Activated naive CD8-positive, alpha-beta T cell treated with anti-CD3 and anti-CD28 coated beads for 36 hours (primary cell): ENCODE results near the gene EXOC3L1. TPM values are rescaled to one million over a fixed set of nuclear protein-coding genes. Genes with fewer than 3 reads are reported as not detected.
A peak's percentile ranks its signal among the peaks of the same experiment; 100 is the strongest.

Source experiments
- DNase-seq: peaks from one replicate; pipeline ENCODE4 v3.0.0; 2021
- H3K27ac Mint-ChIP-seq: one replicate; pipeline ENCODE4 v1.8.0; 2022; ENCODE audit warnings: mild to moderate bottlenecking, moderate library complexity, mixed read lengths
- H3K27me3 Mint-ChIP-seq: one replicate; pipeline ENCODE4 v1.8.0; 2022; ENCODE audit warnings: mild to moderate bottlenecking, mixed read lengths
- H3K36me3 Mint-ChIP-seq: one replicate; pipeline ENCODE4 v1.8.0; 2021; ENCODE audit warnings: mild to moderate bottlenecking, mixed read lengths
- H3K4me1 Mint-ChIP-seq: one replicate; pipeline ENCODE4 v1.8.0; 2021; ENCODE audit warnings: mixed read lengths
- H3K4me3 Mint-ChIP-seq: one replicate; pipeline ENCODE4 v1.8.0; 2022; ENCODE audit warnings: mild to moderate bottlenecking, moderate library complexity, mixed read lengths
- H3K9me3 Mint-ChIP-seq: one replicate; pipeline ENCODE4 v1.8.0; 2022; ENCODE audit warnings: mixed read lengths
- total RNA-seq, 2 experiments: library from RNA; stranded (reverse); gene quantifications; one replicate each; pipeline ENCODE4 v1.2.3, GENCODE V29; 2021

EXOC3L1 gene
- total RNA-seq, 2 experiments from 2014 or later, result 0.19 TPM; not detected in 1

DNA sequence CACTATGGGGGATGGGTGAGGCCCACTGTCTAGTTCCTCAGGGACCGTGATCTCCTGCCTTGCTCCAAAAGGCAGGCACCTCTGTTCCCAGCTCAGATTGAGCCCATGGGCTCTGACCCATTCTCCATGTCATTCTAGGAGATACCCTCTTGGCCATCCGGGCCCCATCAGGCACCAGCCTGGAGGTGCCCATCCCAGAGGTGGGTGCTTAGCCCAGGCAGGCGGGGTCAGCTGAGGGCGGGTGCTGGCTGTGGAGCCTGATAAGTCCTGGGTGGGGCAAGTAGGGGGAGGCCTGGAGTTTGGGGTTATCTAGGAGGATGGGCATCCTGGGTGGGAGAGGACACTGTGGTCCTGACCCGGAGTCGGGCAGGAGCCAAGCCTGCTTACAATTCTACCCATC is 4.3 kb upstream of the EXOC3L1 start:
- H3K27ac Mint-ChIP-seq, result no peak overlapping the region
- H3K36me3 Mint-ChIP-seq, result peaks cover 41% of the 10 kb centered on the region
- no peaks in the 10 kb centered on the region for H3K9me3 Mint-ChIP-seq
- no peak for DNase-seq
- peak overlapping the region; percentile 95 for H3K4me3 Mint-ChIP-seq
- peaks cover 26% of the 10 kb centered on the region for H3K4me1 Mint-ChIP-seq
- H3K27me3 Mint-ChIP-seq, result no peaks in the 10 kb centered on the region

- peak overlapping the region; percentile 95 for H3K4me3 Mint-ChIP-seq
- H3K9me3 Mint-ChIP-seq, result no peaks in the 10 kb centered on the region
Observed at GRCh38 chr16:67193536-67193935, 3.6 kb upstream of the EXOC3L1 start.

DNA sequence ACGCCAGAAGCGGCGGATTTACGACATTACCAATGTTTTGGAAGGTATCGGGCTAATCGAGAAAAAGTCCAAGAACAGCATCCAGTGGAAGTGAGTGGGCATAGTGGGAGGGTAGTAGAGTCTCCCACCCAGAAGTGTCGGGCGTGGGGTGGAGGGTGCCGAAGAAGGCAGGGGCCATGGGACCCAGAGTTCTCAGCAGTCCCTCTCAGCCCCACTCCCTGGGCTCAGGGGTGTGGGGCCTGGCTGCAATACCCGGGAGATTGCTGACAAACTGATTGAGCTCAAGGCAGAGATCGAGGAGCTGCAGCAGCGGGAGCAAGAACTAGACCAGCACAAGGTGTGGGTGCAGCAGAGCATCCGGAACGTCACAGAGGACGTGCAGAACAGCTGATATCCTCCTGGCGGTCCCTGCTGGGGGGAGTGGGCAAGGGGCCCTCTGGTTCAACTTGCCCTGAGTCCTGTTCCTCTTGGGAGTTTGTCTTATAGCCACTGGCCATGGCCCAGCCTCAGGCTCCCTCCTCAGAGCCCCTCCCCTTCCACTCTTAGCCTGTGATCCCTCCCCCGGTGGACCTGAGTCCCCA is 2.9 kb upstream of the EXOC3L1 start:
- DNase-seq, result no peak
- Mint-ChIP-seq H3K4me3 (peak overlapping the region; percentile 95), H3K27me3 (no peaks in the 10 kb centered on the region), H3K36me3 (peaks cover 41% of the 10 kb centered on the region), H3K27ac (peak overlapping the region; percentile 82), H3K4me1 (peaks cover 26% of the 10 kb centered on the region), H3K9me3 (no peaks in the 10 kb centered on the region)

More at GRCh38 chr16:67193536-67193935, 3.6 kb upstream of the EXOC3L1 start:
- Mint-ChIP-seq H3K36me3 (peaks cover 41% of the 10 kb centered on the region), H3K27me3 (no peaks in the 10 kb centered on the region), H3K4me1 (peaks cover 26% of the 10 kb centered on the region), H3K27ac (peak overlapping the region; percentile 82)
- no peak for DNase-seq

DNA sequence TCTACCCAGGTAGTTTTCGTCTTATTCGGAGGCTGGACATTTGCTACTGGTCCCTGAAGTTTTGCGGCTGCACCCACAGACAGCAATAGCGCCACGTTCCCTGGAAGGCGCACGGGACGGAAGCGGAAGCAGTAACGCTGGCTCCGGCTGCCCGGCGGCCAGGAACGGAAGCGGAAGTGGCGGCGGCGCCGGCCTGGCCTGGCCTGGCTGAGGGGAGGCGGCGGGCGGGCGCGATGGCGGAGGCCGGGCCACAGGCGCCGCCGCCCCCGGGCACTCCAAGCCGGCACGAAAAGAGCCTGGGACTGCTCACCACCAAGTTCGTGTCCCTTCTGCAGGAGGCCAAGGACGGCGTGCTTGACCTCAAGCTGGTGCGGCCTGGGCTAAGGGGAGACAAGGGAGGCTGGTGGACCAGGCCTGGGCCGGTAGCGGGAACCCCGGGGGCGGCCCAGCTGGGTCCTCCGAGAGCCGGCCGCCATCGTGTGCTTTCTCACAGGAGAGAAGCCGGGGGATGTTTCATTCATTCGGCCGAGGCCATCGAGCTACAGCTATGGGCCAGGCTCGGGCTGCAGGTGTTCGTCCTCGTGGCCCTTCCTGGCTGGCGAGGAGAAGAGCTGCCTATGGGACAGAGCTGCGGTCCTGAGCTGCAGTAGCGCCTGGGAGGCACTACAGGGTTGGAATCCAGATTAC is 2.2 kb upstream of the EXOC3L1 start, which contains the start of gene E2F4:
TSS of gene E2F4 (plus strand) at position 161 of the 687 bp plus-strand sequence. CDS start at position 234, 73 bp downstream.
- H3K27ac Mint-ChIP-seq, result peak within 1 kb of the TSS; percentile 82
- peak; percentile 91 for DNase-seq
- H3K27me3 Mint-ChIP-seq, result no peaks in the 10 kb centered on the region
- H3K4me3 Mint-ChIP-seq, result peak within 1 kb of the TSS; percentile 95
- peaks cover 41% of the 10 kb centered on the region for H3K36me3 Mint-ChIP-seq
- peaks cover 26% of the 10 kb centered on the region for H3K4me1 Mint-ChIP-seq
- H3K9me3 Mint-ChIP-seq, result no peaks in the 10 kb centered on the region

- Mint-ChIP-seq H3K36me3 (peaks cover 36% of the 10 kb centered on the region), H3K9me3 (no peaks in the 10 kb centered on the region), H3K27ac (peak overlapping the region; percentile 78), H3K4me1 (peaks cover 23% of the 10 kb centered on the region), H3K4me3 (peak overlapping the region; percentile 95), H3K27me3 (peaks cover 6% of the 10 kb centered on the region)
- no peak for DNase-seq
Observed at GRCh38 chr16:67191411-67191994, 1.6 kb upstream of the EXOC3L1 start.

DNA sequence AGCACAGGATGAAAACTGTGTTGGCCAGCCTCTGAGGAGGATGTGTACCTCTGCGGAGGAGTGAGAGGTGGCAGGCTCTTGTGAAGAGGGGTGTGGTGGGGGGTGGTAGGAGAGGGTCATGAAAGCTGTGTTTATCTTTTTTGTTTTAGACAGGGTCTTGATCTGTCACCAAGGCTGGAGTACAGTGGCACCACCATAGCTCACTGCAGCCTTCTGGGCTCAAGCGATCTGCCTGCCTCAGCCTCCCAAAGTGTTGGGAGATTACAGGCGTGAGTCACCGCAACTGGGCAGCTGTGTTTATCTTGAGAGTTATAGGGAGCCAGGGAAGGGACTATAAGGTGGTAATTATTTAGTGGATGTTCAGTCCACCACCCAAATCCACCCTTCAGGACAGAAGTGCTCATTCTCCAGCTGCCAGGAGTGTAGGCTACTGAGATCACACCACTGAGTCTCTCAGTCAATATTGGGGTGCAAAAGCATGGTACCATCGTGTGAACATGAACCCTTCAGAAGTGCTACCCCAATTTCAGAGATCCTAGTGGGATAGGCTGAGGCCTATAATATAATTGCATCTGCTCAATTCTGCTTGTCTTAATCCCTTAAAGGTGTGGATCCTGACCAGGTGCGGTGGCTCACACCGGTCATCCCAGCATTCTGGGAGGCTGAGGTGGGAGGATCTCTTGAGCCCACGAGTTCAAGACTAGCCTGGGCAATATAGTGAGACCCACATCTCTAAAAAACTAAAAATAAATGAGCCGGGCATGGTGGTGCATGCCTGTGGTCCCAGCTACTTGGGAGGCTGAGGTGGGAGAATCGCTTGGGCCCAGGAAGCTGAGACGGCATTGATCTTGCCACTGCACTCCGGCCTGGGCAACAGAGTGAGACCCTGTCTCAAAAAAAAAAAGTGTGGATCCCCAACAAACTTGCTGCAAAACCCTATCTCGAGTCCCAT is 788 bp upstream of the EXOC3L1 start:
- peak overlapping the region; percentile 95 for H3K4me3 Mint-ChIP-seq
- H3K4me1 Mint-ChIP-seq, result peaks cover 18% of the 10 kb centered on the region
- peak overlapping the region; percentile 78 for H3K27ac Mint-ChIP-seq
- peaks cover 6% of the 10 kb centered on the region for H3K27me3 Mint-ChIP-seq
- DNase-seq, result no peak
- peaks cover 29% of the 10 kb centered on the region for H3K36me3 Mint-ChIP-seq
- H3K9me3 Mint-ChIP-seq, result no peaks in the 10 kb centered on the region

DNA sequence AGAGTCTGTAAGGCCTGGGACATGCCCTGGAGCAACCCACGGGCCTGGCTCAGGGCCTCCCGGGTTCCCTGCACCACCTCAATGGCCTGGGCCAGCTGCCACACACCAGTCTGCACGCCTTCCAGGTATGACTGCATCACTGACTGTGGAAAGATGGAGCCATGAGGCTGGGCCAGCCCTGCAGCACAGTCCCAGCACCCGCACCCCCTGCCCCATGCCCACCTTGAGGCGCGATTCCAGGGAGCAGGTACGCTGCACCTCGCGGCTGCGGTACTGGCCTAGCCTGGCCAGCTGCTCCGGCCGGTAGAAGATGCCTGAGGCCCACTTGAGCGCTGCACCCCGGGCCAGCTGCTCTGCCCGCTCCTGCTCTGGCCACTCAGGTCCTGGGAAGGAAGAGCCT is 1.1 kb downstream of the EXOC3L1 start:
- Mint-ChIP-seq H3K9me3 (no peaks in the 10 kb centered on the region), H3K27ac (no peak overlapping the region), H3K4me1 (peaks cover 24% of the 10 kb centered on the region), H3K36me3 (peaks cover 15% of the 10 kb centered on the region), H3K27me3 (peaks cover 13% of the 10 kb centered on the region), H3K4me3 (no peak overlapping the region)
- no peak for DNase-seq

- DNase-seq, result no peak
- Mint-ChIP-seq H3K4me3 (no peak overlapping the region), H3K27ac (no peak overlapping the region), H3K9me3 (no peaks in the 10 kb centered on the region), H3K4me1 (peaks cover 19% of the 10 kb centered on the region), H3K36me3 (peaks cover 10% of the 10 kb centered on the region), H3K27me3 (peaks cover 13% of the 10 kb centered on the region)
Observed at GRCh38 chr16:67188323-67188722, 1.6 kb downstream of the EXOC3L1 start.

DNA sequence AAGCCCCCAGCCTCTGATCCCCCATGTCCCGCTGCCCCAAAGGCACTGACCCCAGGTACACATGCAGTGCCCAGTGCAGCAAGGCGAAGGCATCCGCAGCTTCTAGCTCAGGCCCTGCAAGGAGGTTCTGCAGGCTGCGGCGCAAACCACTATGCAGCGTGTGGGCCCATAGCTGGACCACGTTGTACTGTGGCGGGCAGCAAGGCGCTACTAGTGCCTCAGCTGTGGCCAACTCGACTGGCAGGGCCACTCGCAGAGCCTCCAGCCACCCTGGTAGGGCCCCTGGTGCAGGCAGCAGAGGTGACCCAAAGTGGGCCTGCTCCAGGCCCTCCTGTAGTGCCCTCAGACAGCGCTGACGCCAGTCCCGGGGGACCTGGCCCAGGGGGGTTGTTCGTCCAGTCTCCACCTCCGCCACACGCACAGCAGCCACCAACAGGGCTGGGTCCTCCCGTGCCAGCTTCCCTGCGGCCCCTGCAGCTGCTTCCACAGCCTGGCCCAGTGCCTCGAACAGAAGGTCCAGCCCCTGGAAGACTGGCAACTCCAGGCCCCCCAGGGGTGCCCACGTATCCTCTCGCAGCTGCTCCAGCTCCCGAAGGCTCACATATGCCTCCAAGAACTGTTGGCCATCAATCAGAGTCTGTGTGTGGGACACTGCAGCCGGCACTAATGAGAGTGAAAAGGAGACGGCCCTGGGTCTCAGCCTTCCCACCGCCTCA is 2.6 kb downstream of the EXOC3L1 start:
- H3K4me3 Mint-ChIP-seq, result no peak overlapping the region
- no peaks in the 10 kb centered on the region for H3K36me3 Mint-ChIP-seq
- no peaks in the 10 kb centered on the region for H3K9me3 Mint-ChIP-seq
- H3K27me3 Mint-ChIP-seq, result peaks cover 13% of the 10 kb centered on the region
- no peak for DNase-seq
- peaks cover 12% of the 10 kb centered on the region for H3K4me1 Mint-ChIP-seq
- H3K27ac Mint-ChIP-seq, result no peak overlapping the region

DNA sequence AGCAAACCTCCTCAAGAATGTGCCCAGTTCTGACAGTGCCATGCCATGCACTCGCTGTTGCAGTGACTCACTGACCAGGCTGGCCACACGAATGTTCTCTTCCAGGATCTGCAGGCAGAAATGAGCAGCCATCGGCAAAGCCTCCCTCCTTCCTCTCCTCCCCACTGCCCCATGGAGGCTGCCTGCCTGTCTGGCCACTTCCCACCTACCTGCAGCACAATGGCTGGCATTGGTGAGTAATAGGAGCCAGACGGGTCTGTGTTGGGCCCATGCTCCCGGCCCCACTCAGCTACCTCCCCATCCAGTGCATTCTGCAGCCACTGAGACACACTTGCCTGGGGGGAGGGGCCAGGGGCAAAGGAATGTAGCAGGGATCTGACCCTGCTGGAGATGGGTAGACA is 3.4 kb downstream of the EXOC3L1 start:
- Mint-ChIP-seq H3K4me1 (peaks cover 12% of the 10 kb centered on the region), H3K36me3 (no peaks in the 10 kb centered on the region), H3K27me3 (peaks cover 13% of the 10 kb centered on the region), H3K9me3 (no peaks in the 10 kb centered on the region), H3K27ac (no peak overlapping the region), H3K4me3 (no peak overlapping the region)
- DNase-seq, result no peak

- no peak for DNase-seq
- no peak overlapping the region for H3K4me3 Mint-ChIP-seq
- no peaks in the 10 kb centered on the region for H3K36me3 Mint-ChIP-seq
- H3K9me3 Mint-ChIP-seq, result no peaks in the 10 kb centered on the region
- H3K27ac Mint-ChIP-seq, result no peak overlapping the region
- peaks cover 9% of the 10 kb centered on the region for H3K4me1 Mint-ChIP-seq
- peaks cover 13% of the 10 kb centered on the region for H3K27me3 Mint-ChIP-seq
Observed at GRCh38 chr16:67185651-67186134, 4.2 kb downstream of the EXOC3L1 start.

DNA sequence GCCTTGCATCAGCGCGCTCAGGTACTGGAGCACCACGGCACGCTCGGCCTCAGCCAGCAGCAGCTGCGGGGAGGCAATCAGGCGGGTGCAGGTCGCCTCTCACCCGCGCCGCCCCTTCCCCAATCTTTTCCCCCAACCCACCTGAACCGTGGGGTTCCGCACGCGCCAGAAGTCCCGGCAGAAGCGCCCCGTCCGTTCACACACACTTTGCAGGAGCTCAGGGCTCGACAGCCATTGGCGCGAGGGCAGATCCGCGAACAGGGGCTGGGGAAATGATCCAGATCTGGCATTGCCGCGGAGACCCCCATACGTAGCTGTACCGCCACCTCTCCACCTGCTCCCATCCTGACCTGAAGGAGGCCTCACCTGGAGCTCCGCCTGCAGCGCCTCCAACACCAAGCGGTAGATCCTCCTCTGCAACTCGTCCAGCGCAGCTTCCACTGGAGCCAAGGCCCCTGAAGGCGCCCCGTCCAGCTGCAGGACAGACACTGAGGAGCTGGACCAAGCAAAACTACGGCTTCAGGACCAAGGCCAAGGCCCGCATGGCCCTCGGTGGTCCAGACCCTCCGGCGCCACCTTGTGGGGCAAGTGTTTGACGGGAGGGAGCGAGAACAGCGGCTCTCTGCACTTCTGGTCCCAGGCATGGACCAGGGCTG is 4.8 kb downstream of the EXOC3L1 start:
- H3K36me3 Mint-ChIP-seq, result no peaks in the 10 kb centered on the region
- H3K4me3 Mint-ChIP-seq, result peak overlapping the region; percentile 74
- H3K27me3 Mint-ChIP-seq, result peaks cover 13% of the 10 kb centered on the region
- peak; percentile 85 for DNase-seq
- no peak overlapping the region for H3K27ac Mint-ChIP-seq
- H3K4me1 Mint-ChIP-seq, result peaks cover 9% of the 10 kb centered on the region
- H3K9me3 Mint-ChIP-seq, result no peaks in the 10 kb centered on the region

GRCh38 chr16:67184453-67184994 is 5.4 kb downstream of the EXOC3L1 start:
- peaks cover 18% of the 10 kb centered on the region for H3K27me3 Mint-ChIP-seq
- no peak overlapping the region for H3K27ac Mint-ChIP-seq
- H3K36me3 Mint-ChIP-seq, result no peaks in the 10 kb centered on the region
- peak overlapping the region; percentile 53 for H3K4me3 Mint-ChIP-seq
- no peaks in the 10 kb centered on the region for H3K9me3 Mint-ChIP-seq
- DNase-seq, result no peak
- peaks cover 9% of the 10 kb centered on the region for H3K4me1 Mint-ChIP-seq
